OCI-M1 (cell line): ENCODE results near the gene CRYAA.
"Not testable (repeated sequence)": the region's sequence is repeated elsewhere in the genome, so short reads cannot be mapped to it uniquely, and the experiment has no call there.

Experiments used
- DNase-seq: peaks from one replicate; lab custom pipeline; 2025; lab: John Stamatoyannopoulos, UW

Gene CRYAA

DNA sequence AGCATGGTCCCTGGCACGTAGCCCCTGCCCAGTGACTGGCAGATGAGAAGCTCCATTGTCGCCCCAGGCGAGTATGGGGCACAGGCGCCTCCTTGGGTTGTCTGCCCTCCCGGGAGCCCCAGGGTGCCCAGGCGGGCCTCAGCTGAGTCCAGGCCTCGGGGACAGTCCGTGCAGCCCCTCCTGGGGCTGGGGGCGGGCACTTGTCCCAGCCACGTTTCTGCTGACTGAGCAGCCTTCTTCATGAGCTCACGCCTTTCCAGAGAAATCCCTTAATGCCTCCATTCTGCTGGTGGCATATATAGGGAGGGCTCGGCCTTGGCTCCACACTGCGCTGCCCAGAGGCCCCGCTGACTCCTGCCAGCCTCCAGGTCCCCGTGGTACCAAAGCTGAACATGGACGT, at the start of gene CRYAA:
TSS of gene CRYAA (plus strand) at position 301 of the 400 bp plus-strand sequence. CDS start at position 393, 92 bp downstream.
- DNase-seq = not testable (repeated sequence)

DNA sequence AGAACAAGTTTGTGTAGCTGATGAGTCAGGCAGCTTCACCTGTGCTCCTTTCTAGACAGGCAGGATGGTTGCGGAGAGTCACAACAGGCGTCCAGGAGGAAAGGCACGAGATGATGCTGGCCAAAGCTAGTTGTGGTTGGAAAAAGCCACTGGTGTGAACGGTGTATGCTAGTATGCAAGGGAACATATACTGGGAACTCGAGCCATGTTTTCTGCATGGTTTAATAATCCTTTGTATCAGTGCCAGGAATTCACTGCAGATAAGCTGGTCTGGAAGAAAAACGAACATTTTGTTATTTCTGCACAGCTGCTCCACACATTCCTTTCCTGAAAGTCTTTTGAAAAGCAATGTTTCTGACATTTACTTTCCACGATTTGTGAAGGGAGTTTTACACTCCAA, 38.7 kb upstream of the CRYAA start:
- DNase-seq = not testable (repeated sequence)

DNA sequence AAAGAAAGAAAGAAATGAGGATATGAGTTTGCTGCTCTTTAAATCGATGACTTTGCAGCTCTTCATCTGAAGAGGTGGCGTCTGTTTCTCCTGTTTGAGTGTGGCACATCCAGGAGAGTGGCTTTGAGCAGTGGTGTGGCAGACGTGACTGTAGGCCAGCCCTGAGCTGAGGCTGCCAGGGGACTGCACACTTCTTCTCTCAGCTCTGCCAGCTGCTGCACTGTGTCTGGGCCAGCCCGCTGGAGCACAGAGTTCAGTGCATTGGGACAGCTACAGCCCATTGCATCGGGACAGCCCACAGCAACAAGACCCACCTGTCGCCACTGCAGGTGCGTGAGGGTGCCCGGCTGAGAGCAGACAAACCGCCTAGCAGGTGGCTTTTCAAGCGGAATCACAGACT, 34.3 kb upstream of the CRYAA start:
- DNase-seq = not testable (repeated sequence)

DNA sequence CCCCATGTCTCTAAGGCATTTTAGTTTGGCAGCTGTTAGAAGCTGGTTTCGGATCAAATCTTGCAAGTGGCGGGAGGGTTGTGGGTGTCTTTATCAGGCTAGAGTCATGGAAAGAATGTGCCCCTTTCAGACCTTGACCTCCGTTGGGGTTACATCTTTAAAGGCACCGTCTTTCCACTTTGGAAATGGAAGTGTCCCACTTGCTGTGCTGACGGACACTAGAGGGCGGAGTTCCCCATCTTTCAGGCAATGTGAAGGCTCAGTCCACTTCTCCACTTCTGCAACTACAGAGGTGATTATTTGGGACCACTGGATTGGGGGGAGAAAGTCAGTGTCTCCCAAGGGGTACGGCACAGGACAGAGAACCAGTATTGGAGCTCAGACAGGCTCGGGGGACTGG, 29.9 kb upstream of the CRYAA start:
- not testable (repeated sequence) for DNase-seq

GRCh38 chr21:43141407-43141806, 27.4 kb upstream of the CRYAA start:
- not testable (repeated sequence) for DNase-seq

- DNase-seq = not testable (repeated sequence)
Measured at GRCh38 chr21:43146637-43147036, 22.2 kb upstream of the CRYAA start.

- not testable (repeated sequence) for DNase-seq
Measured at GRCh38 chr21:43147999-43148398, 20.8 kb upstream of the CRYAA start.

DNA sequence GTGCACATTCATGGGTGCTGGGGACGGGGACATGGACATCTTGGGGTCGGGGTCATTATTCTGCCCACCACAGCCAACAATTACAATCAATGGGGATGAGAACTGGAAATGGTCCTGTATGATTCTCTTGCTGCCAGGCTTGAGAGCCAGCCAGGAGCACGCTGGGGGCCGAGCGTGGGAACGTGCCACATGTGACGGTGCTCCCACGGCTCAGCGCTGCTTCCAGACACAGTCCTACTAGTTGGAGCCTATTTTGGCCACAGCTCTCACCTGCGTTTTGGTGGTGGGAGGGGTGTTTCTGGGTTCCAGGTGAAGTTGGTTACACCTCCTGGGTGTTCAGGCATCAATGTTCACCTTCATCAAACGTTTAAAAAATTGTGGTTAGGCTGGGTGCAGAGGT, 19.5 kb upstream of the CRYAA start:
- DNase-seq = not testable (repeated sequence)

GRCh38 chr21:43153601-43154000, 15.2 kb upstream of the CRYAA start:
- DNase-seq = not testable (repeated sequence)

DNA sequence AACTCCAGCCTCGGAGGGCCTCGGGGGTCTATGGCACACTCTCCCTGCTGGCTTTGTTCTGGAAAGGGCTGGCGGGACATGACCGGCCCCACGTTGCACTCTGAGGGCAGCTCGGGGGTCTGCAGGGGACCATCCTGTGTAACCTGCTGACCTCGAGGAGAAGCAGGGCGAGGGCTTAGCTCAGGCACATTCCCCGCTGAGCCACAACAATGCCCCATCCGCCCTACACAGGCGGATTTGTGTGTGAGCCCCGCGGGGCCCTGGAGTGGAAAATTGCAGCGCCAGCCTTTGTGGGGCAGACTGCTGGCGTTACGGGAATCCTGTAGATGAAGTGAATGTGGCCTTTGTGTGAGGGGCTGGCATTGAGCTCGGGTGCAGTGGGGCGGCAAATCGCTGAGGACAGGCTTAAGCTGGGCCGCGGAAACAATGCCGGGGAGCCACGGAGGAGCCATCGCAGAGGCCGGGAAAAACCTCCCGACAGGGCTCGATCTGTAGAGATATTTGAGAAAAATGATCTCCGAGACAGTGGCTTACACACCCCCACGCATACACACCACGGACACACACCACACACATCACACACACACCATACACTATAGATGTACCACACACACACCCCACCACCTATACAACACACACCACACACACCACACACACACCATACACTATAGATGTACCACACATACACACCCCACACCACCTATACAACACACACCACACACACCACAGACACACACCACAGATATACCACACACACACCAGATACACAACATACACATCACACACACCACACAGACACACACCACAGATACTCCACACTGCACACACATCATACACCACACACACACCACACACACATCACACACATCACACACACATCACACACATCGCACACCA, 9.3 kb upstream of the CRYAA start:
- not testable (repeated sequence) for DNase-seq

DNA sequence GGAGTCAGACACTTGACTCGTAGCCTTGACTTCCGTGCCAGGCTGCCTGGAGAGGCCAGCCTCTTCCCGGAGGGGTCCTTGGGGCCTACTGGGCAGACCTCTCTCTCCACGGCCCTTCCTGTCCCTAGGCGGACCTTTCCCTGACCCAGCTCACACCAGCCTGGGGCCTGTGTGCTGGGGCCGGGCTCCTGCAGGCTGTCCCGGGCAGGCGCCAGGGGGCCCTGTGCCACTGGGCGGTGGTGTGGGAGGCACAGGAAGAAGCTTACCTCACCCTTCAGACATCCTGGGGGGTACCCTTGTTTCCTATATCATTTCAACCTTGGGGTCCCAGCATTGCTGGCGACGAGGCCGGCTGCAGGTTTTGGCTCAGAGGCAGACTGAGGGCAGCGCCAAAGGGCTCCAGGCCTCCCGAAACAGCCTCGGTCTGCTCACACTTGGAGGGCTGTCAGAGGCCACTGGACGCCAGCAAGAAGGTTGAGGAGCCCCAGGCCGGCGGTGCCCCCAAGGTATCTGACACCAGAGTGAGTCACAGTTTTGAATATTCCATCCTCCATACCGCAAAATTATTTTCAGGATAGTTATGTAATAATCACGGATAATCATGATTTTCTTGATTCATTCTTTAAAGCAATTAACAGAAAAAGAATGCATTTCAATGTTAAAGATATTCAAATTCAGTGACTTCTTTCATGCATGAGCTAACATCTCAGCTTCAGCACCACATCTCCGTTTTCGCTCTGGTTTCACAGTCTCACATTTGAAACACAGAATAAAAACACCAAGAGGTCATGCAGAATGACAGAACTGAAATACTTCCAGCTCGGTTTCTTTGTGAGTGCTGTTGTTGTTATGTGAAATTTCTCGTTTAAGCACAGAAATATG, 6.7 kb upstream of the CRYAA start:
- not testable (repeated sequence) for DNase-seq

- not testable (repeated sequence) for DNase-seq
Measured at GRCh38 chr21:43162708-43163205, 6.1 kb upstream of the CRYAA start.

DNA sequence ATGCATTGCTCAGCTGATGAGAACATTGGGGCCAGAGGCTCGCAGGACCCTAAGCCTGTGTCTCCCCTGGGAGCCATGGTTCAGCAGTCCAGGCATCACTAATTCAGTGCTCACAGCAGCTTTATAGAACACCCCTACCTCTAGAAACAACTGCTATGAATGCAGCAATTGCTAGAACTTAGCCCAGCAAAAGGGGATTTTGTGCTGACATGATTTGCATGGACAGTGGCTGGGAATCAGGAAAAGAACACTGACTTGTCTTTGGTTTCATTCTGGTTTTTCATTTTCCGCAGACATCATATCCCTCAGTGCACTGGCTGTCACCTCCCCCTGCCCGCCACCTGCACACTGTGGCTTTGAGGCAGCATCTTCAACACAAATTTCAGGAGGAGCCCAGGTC, 4.0 kb upstream of the CRYAA start:
- not testable (repeated sequence) for DNase-seq

- not testable (repeated sequence) for DNase-seq
Measured at GRCh38 chr21:43165734-43166133, 3.1 kb upstream of the CRYAA start.

GRCh38 chr21:43169230-43169886, 550 bp downstream of the CRYAA start:
- not testable (repeated sequence) for DNase-seq

DNA sequence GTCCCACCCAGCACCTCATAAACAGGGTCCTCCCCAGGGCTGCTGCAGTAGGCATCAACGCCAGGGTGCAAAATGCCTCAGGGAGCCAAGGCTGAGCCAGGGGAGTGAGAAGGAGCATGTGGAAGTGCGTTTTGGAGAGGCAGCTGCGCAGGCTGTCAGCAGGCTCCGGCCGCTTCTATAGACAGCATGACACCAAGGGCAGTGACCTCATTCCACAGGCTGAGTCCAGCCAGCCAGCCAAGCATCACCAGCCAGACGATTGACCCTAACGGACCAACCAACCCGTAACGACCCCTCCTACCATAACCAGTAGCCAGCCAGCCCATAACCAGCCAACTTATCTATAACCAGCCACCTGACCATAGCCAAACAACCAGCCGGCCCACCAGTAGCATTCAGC, 1.1 kb downstream of the CRYAA start:
- not testable (repeated sequence) for DNase-seq

- not testable (repeated sequence) for DNase-seq
Measured at GRCh38 chr21:43172812-43173211, 4.0 kb downstream of the CRYAA start.

- DNase-seq = not testable (repeated sequence)
Measured at GRCh38 chr21:43173438-43173837, 4.6 kb downstream of the CRYAA start.

GRCh38 chr21:43173930-43174329, 5.1 kb downstream of the CRYAA start:
- DNase-seq = not testable (repeated sequence)

- DNase-seq = not testable (repeated sequence)
Measured at GRCh38 chr21:43174998-43175397, 6.2 kb downstream of the CRYAA start.

- not testable (repeated sequence) for DNase-seq
Measured at GRCh38 chr21:43176621-43177020, 7.8 kb downstream of the CRYAA start.
